PC-3 (cell line): Measurements from ENCODE around the gene MEF2B.

ENCODE experiments used
- CTCF ChIP-seq: fragments of 300-600 bp; sonication (generic); conservative IDR thresholded peaks from 2 replicates; pipeline ENCODE4 v1.5.1; 2017; ENCODE audit warnings: antibody characterized with exemption, low read depth, mild to moderate bottlenecking, low read length
- EZH2phosphoT487 ChIP-seq: fragments of 300-600 bp; sonication (generic); IDR thresholded peaks from 2 replicates; pipeline ENCODE4 v1.6.1; 2018; ENCODE audit warnings: mild to moderate bottlenecking, antibody characterized with exemption, low read length, borderline replicate concordance

- TF ChIP-seq EZH2phosphoT487, result no peak
- TF ChIP-seq CTCF, result no peak
Measured at GRCh38 chr19:19213426-19214158, 43.5 kb upstream of the MEF2B start.
